Stimulated activated naive CD4-positive, alpha-beta T cell (primary cell): ENCODE measurements around the gene IL4R.
"Not testable (repeated sequence)": the region's sequence is repeated elsewhere in the genome, so short reads cannot be mapped to it uniquely, and the experiment has no call there.

Experiments used
- DNase-seq, 6 experiments: peaks; one replicate each; lab custom pipeline; 2025; lab: John Stamatoyannopoulos, UW

The IL4R gene

DNA sequence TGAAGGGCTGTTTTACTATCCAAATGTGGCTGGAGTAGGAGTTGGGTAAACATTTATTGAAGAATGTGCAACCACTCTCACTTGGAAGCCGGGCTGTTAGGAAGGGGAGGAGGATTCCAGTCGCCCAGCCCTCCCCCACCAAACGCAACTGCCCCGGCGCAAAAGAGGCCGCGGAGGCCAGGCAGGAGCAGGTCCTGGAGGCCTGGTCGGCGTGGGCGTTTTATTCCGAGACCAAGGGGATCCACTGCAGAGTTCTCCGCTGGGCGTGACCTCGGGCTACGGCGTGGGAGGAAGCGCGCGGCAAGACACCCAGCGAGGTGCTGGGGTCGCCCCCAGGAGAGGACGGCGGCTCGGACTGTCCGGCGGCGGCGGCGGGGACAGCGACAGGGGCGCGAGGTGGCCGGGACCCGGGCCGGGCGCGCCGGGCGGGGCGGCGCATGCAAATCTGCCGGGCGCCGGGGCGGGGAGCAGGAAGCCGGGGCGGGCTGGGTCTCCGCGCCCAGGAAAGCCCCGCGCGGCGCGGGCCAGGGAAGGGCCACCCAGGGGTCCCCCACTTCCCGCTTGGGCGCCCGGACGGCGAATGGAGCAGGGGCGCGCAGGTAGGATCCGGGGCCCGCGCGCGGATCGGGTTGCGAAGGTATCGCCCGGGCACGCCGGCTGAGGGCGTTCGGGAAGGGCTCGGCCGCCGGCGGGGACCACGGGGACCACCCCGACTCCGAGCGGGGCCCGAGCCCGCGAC is at the start of gene IL4R:
Gene IL4R, plus strand, starts transcription at position 553 of the 739 bp plus-strand sequence. CDS start 26,230 bp downstream, outside the sequence.
- peak; percentile 49 to 70 (median 62) for DNase-seq

DNA sequence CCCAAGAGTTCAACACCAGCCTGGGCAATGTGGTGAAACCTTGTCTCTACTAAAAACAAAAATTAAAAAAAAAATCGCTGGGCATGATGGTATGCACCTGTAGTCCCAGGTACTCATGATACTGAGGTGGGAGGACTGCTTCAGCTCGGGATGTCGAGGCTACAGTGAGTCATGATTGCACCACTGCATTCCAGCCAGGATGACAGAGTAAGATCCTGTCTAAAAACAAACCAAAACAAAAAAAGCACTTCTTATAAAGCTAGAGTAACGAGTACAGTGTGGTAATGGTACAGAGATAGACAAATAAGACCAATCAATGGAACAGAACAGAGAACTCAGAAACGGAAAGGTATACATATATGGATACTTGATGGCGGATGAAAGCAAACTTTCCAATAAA is 49.6 kb upstream of the IL4R start:
- DNase-seq: no peak

DNA sequence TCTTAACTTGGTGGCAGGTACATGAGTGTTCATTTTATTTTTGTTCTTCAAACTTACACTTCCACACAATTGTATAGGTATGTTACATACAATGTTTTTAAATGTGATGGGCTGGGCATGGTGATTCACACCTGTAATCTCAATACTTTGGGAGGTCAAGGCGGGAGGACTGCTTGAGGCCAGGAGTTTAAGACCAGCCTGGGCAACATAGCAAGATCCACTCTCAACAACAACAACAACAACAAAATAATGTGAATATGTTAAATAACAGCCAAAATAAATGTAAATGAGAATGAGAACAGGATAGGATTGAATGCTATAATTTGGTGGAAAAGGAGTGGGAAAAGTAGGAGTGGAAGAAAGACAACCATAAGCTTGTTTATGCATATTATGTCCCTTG is 47.8 kb upstream of the IL4R start:
- DNase-seq: no peak

DNA sequence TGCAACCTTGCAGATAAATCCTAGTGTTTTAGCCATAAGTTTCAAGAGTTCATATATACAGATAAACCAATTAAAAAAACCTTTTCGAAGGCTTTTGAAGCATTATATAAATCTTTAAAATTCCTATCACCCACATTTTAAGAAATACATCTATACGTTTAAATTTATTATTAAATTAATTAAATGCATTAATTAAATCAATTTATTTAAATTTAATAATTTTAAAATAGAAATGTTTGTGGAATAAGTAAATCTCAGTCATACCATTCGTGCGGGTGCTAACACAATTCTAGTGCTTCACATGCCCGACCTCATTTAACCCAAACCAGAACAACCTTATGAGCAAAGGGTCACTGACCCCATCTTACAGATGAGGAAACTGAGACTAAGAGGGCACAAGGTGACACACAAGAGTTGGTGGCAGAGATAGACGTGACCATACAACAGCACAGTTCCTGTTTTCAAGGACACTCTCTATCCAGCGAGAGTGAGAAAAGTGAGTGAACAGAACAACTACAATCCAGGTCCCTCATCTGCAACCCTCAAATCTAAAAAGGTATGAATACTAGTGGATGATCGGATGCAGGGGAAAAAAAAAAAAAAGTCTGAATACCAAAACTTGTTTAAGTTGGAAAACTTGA is 46.6 kb upstream of the IL4R start:
- peak in 1 of 6 experiments; percentile 10 for DNase-seq

- peak; percentile 80 to 95 (median 89) for DNase-seq
These were observed 45.1 kb upstream of the IL4R start, which contains the start of gene NSMCE1 for GRCh38 chr16:27268376-27269299. TSS of gene NSMCE1 (minus strand) at chr16:27268772. CDS start at chr16:27257570, 11,202 bp downstream.

DNA sequence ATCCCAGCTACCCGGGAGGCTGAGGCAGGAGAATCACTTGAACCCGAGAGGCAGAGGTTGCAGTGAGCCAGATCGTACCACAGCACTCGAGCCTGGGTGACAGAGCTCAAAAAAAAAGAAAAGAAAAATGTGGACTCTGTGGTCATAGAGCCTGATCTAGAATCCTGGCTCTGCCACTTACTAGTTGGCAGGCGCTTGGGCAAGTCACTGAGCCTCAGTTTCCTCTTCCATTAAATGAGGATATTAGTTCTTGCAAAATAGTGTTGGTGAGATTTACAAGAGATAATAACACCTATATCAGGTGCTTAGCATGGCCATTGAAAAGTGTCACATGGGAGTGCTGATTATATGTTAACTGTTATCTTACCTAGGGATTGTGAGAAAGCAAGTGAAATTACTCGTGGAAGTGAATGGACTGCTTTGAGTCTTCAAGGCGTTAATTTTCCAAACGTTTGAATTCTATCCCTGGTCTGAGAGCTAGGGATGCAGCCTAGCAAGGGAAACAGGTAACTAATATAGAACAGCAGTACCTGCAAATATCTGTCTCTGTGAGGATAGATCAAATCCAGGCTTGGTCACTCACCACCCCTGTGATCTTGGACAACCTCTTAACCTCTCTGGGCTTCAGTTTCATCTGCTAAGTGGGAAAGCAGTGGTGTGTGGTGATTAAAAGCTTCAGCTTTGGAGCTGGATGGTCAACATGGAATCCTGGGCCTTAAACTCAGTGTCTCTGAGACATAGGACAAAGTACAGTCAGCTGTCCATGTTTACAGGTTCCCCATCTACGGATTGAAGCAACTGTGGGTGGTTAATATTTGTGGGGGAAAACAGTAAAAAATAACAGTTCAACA is 44.2 kb upstream of the IL4R start:
- DNase-seq: no peak

DNA sequence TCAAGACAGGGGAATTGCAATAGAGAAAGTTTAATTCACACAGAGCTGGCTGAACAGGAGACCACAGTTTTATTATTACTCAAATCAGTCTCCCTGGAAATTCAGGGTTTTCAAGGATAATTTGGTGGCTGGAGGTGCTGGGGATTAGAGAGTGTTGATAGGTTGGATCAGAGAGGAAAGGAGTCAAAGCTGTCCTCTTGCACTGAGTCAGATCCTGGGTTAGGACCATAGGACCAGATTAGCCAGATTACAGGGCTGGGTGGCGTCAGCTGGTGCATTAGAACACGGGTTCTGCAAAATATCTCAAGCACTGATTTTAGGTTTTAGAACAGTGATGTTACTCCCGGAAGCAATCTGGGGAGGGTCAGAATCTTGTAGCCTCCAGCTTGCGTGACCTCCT is 43.4 kb upstream of the IL4R start:
- DNase-seq: no peak

GRCh38 chr16:27272076-27272475 is 41.7 kb upstream of the IL4R start:
- no peak for DNase-seq

DNA sequence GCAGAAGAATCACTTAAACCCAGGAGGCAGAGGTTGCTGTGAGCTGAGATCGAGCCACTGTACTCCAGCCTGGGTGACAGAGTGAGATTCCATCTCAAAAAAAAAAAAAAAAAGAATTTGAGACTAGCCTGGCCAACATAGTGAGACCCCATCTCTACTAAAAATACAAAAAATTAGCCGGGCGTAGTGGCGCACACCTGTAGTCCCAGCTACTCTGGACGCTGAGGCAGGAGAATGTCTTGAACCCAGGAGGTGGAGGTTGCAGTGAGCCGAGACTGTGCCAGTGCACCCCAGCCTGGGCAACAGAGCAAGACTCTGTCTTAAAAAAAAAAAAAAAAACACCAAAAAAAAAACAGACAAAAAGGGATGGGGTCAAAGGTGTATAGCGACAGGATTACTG is 41.1 kb upstream of the IL4R start:
- not testable (repeated sequence) for DNase-seq

DNA sequence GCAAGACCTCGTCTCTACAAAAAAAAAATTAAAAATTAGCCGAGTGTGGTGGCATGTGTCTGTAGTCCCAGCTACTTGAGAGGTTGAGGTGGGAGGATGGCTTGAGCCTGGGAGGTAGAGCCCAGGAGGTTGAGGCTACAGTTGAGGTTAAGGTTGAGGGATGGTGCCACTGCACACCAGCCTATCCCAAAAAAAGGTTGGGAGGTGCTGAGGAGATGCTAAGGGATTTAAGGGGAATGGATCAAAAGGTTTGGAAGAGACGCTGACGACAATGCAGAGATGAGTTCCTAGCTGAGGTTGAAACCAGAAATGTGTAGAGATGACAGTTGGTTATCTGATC is 40.5 kb upstream of the IL4R start:
- DNase-seq: no peak

DNA sequence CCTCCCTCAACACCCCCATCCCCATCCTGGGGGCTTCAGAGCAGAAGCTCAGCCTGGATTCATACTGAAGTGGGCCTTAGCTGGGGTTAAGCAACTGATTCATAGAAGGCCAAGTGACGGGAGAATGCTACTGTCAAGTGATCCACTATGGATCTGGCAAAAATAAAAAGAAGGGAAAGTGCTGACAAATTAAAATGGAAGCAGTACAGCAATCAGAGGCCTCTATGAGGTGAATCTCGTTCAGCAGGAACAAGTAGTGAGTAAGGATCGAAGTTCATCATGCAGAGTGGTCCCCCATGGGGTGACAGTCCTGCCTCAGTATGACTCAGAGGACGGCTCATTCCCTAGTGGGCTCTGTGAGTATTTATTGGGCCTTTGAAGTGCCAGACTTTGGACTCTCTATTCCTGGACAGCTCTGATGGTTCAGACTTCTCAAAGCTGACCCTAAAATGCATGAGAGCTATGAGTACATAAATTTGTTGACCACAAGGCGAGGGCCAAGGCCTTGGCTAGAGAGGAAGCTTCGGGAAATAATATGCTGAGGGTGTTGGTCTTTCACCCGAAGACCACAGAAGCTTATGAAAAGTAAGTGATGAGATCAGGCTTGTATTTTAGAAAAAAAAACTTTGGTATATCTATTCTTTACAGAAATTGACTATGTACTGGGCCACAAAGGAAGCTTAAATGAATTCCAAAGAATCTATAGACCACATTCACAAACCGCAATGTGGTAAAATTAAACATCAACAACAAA is 39.9 kb upstream of the IL4R start:
- DNase-seq: peak in 3 of 6 experiments; percentile 54 to 64 (median 58)

- not testable (repeated sequence) for DNase-seq
These were observed 39.3 kb upstream of the IL4R start for GRCh38 chr16:27274424-27274874.

DNA sequence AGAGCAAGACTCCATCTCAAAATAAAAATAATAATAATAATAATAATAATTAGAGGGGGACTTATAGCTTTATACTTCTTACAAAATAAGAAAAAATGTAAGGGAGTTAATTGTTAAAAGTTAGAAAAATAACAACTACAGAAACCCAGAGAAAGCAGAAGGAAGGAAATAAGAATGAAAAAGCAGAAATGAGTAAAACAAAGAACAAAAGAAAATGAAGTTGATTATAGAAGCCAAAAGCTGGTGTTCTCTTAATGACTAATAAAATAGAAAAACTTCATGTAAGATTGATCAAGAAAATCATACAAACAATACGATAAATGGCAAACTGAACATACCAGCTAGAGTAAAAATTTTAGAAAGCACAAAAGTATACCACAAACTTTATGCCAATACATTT is 38.4 kb upstream of the IL4R start:
- DNase-seq: no peak

GRCh38 chr16:27281243-27281642 is 32.5 kb upstream of the IL4R start:
- peak in 3 of 6 experiments; percentile 8 to 48 (median 44) for DNase-seq

- no peak for DNase-seq
These were observed 28.7 kb upstream of the IL4R start for GRCh38 chr16:27284865-27285675.

GRCh38 chr16:27285676-27286196 is 28.0 kb upstream of the IL4R start:
- DNase-seq: no peak

DNA sequence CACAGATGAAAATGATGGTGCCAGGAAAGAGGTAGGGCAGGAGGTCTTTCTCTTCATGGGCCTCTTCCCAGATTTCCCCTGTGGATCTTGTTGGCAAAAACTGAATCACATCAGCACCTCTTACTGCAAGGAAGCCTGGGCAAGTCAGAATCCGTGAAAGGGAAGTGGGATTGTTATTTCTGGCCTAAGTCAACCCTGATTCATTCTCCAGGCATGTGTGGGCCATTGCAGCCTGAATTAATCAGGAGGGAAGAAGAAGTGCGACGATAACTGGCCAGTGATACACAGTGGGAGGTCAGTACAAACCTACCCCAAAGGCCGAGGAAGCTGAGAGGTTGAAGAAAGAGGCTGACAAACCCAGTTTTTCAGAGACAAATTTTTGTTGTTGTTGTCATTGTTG is 27.3 kb upstream of the IL4R start:
- no peak for DNase-seq

DNA sequence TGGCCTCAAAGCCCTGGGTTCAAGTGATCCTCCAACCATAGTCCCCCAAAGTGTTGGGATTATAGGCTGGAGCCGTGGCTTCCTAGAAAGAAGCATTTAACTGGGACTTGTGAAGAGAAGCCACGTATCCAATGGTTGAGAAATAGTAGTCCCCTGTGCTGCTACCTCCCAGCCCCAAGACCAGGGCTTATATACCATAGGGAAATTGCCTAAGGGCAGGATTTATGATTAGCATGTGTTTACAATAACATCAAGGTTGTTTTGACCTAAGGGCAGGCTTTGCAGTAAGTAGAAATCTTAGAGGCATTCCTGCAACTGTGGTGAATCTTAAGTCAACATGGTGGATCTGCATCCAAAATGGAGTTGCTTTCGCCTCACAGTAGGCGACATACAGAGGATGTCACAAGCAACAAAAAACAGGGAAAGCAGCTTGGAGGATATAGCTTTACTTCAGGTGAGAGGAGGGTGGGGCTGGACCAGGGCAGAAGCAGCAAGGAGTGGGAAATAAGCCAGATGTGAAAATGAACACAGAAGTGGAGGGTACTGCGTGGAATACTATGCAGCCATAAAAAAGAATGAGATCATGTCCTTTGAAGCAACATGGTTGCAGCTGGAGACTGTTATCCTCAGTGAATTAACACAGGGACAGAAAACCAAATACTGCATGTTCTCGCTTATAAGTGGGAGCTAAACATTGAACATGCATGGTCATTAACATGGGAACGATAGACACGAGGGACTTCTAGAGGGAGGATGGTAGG is 26.5 kb upstream of the IL4R start:
- DNase-seq: no peak

DNA sequence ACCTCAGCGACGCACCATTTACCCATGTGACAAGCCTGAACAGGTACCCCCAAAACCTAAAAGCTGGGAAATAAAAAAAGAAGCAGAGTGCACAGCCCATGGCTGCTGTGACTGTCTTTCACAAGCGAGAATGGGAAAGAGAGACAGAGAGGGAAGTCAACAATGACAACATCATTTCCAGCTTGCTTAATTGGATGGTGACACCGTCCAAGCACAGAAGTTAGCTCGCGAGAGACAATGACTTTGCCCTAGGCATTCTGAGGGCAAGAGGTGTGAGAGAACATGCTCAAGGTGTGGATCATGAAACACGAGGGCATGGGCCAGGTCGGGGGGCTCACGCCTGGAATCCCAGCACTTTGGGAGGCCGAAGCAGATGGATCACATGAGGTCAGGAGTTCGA is 25.9 kb upstream of the IL4R start:
- DNase-seq: no peak
